Esophagus muscularis mucosa (tissue), 4 donors: Measurements from ENCODE around the gene PDE1C. TPM values are rescaled to one million over a fixed set of nuclear protein-coding genes. Genes with fewer than 3 reads are reported as not detected.

Source experiments
- DNase-seq: peaks from one replicate; pipeline ENCODE4 v3.0.0-alpha.2; 2017; ENCODE audit errors: extremely low spot score
- H3K27ac ChIP-seq, 4 donors: fragments of 200-600 bp; sonication (generic); replicated peaks in 1 of 4; 1 replicate in 3 of 4; 2 replicates in 1 of 4; pipeline ENCODE4 v1.5.1; 2016 to 2019; ENCODE audit warnings: mild to moderate bottlenecking in 1 of 4
- H3K27me3 ChIP-seq, 4 donors: fragments of 200-600 bp; sonication (generic); one replicate each; pipeline versions ENCODE4 v1.5.1 to v1.6.0; 2016 to 2019
- H3K36me3 ChIP-seq, 4 donors: fragments of 200-600 bp; sonication (generic); one replicate each; pipeline ENCODE4 v1.5.1; 2016 to 2019
- H3K4me1 ChIP-seq, 4 donors: fragments of 200-600 bp; sonication (generic); one replicate each; pipeline ENCODE4 v1.5.1; 2016 to 2019
- H3K4me3 ChIP-seq, 4 donors: fragments of 200-600 bp; sonication (generic); 1 replicate in 2 of 4; 2 replicates in 2 of 4; pipeline ENCODE4 v1.5.1; 2016 to 2019; ENCODE audit warnings: mild to moderate bottlenecking in 4 of 4, moderate library complexity in 1 of 4
- H3K9me3 ChIP-seq, 4 donors: fragments of 200-600 bp; sonication (generic); 1 replicate in 3 of 4; 2 replicates in 1 of 4; pipeline ENCODE4 v1.5.1; 2016 to 2019
- CTCF ChIP-seq, 3 experiments: fragments of 200-600 bp in 2 of 3; fragments of 450-650 bp in 1 of 3; sonication (generic) in 2 of 3; IDR thresholded peaks; one replicate each; pipeline ENCODE4 v1.5.1; 2017 to 2019; ENCODE audit warnings: antibody characterized with exemption in 3 of 3, mild to moderate bottlenecking in 2 of 3, moderate library complexity in 1 of 3
- EP300 ChIP-seq: sonication (generic); formaldehyde crosslinking; IDR thresholded peaks from one replicate; pipeline ENCODE4 v1.6.1; 2017; ENCODE audit warnings: antibody characterized with exemption
- POLR2A ChIP-seq: fragments of 450-650 bp; IDR thresholded peaks from one replicate; pipeline ENCODE4 v1.6.1; 2017; ENCODE audit warnings: antibody characterized with exemption, moderate library complexity, mild to moderate bottlenecking, low read depth
- POLR2AphosphoS5 ChIP-seq, 2 donors: sonication (generic); formaldehyde crosslinking; IDR thresholded peaks; one replicate each; pipeline ENCODE4 v1.6.1; 2017; ENCODE audit warnings: antibody characterized with exemption in 2 of 2
- WGBS: methylation state at CpG from one replicate; pipeline ENCODE4 v1.1.5; 2018; 5-methylcytosine and 5-hydroxymethylcytosine counted together
- intact Hi-C: fragments of 100-400 bp; cut with DNase I; formaldehyde crosslinking; loops from one replicate; pipeline ENCODE4 v1.15.1; 2023
- total RNA-seq, 4 donors: library from RNA; depleted of rRNA; stranded (reverse); fragments of >200 nt; gene quantifications; one replicate each; pipeline versions ENCODE4 v1.1.0 to v1.2.1, GENCODE V29; 2016

Gene PDE1C
- total RNA-seq, 4 donors from 2014 or later: 13.3 to 25.5 (median 17.3) TPM

GRCh38 chr7:31775556-31775955 is 294.7 kb downstream of the PDE1C start:
- Histone ChIP-seq H3K4me3 (no peak overlapping the region), H3K27me3 (no peaks in the 10 kb centered on the region), H3K27ac (no peak overlapping the region), H3K4me1 (no peaks in the 10 kb centered on the region), H3K36me3 (peaks cover 0 to 9% (median 2%) of the 10 kb centered on the region in 4 donors), H3K9me3 (no peaks in the 10 kb centered on the region)
- DNase-seq: no peak
- 86% methylated on average over 8 of the region's 8 CpGs for WGBS
- TF ChIP-seq EP300 (no peak), CTCF (IDR thresholded peaks at IDR 0.05) (no peak), POLR2AphosphoS5 (IDR thresholded peaks at IDR 0.05) (no peak), POLR2A (no peak)
- intact Hi-C loops: no loop called here

GRCh38 chr7:31772211-31772610 is 298.0 kb downstream of the PDE1C start:
- Histone ChIP-seq H3K4me1 (no peaks in the 10 kb centered on the region), H3K9me3 (no peaks in the 10 kb centered on the region), H3K27ac (no peak overlapping the region), H3K27me3 (no peaks in the 10 kb centered on the region), H3K36me3 (peaks cover 0 to 9% (median 2%) of the 10 kb centered on the region in 4 donors), H3K4me3 (no peak overlapping the region)
- DNase-seq: no peak
- TF ChIP-seq CTCF (IDR thresholded peaks at IDR 0.05) (no peak), POLR2AphosphoS5 (IDR thresholded peaks at IDR 0.05) (no peak), POLR2A (no peak), EP300 (no peak)
- WGBS: 82% methylated on average over 2 of the region's 2 CpGs
- intact Hi-C loops: no loop called here

- Histone ChIP-seq H3K27me3 (no peaks in the 10 kb centered on the region), H3K4me3 (no peak overlapping the region), H3K4me1 (no peaks in the 10 kb centered on the region), H3K9me3 (no peaks in the 10 kb centered on the region), H3K27ac (no peak overlapping the region), H3K36me3 (peaks cover 0 to 1% (median 0%) of the 10 kb centered on the region in 4 donors)
- intact Hi-C loops: no loop called here
- WGBS: 45% methylated on average over 4 of the region's 4 CpGs
- TF ChIP-seq CTCF (IDR thresholded peaks at IDR 0.05) (no peak), EP300 (no peak), POLR2AphosphoS5 (IDR thresholded peaks at IDR 0.05) (no peak), POLR2A (no peak)
- no peak for DNase-seq
Measured at GRCh38 chr7:31767686-31768358, 302.4 kb downstream of the PDE1C start.

- WGBS: 72% methylated on average over 4 of the region's 4 CpGs
Measured at GRCh38 chr7:31764462-31764861, 305.7 kb downstream of the PDE1C start.

More at GRCh38 chr7:31764462-31764861, 305.7 kb downstream of the PDE1C start:
- Histone ChIP-seq H3K27me3 (no peaks in the 10 kb centered on the region), H3K4me3 (no peak overlapping the region), H3K36me3 (no peaks in the 10 kb centered on the region), H3K9me3 (no peaks in the 10 kb centered on the region), H3K27ac (no peak overlapping the region), H3K4me1 (peaks cover 0 to 4% (median 0%) of the 10 kb centered on the region in 4 donors)
- intact Hi-C loops: no loop called here
- no peak for DNase-seq
- TF ChIP-seq POLR2AphosphoS5 (IDR thresholded peaks at IDR 0.05) (no peak), POLR2A (no peak), EP300 (no peak), CTCF (IDR thresholded peaks at IDR 0.05) (no peak)
